MCF 10A (cell line): ENCODE results near the gene PC. TPM values are rescaled to one million over a fixed set of nuclear protein-coding genes. Genes with fewer than 3 reads are reported as not detected.

Experiments
- BruUV-seq: library from RNA; stranded (reverse); fragments of 400-500 nt; replicated peaks from 2 replicates; lab custom pipeline; 2021; lab: Mats Ljungman, UMichigan
- CTCF ChIA-PET: fragments of 300-600 bp; sonication (Branson Sonifier 250); formaldehyde crosslinking; extraction: SDS; loops from one replicate; lab custom pipeline; 2021; ENCODE audit warnings: antibody characterized with exemption, inconsistent platforms; lab: Yijun Ruan, JAX
- POLR2A ChIA-PET: fragments of 300-600, 350-650 bp; sonication (Branson Sonifier 250); formaldehyde crosslinking; extraction: SDS; loops from one replicate; lab custom pipeline; 2020; ENCODE audit warnings: antibody characterized with exemption, inconsistent platforms; lab: Yijun Ruan, JAX
- DNase-seq: peaks from one replicate; pipeline ENCODE4 v3.0.0-alpha.2; 2018; ENCODE audit not compliant: unreplicated experiment
- H3K27ac Mint-ChIP-seq: one replicate; pipeline ENCODE4 v1.8.0; 2022; ENCODE audit warnings: mild to moderate bottlenecking, low read depth, mixed read lengths; ENCODE audit not compliant: unreplicated experiment
- H3K27me3 Mint-ChIP-seq: one replicate; pipeline ENCODE4 v1.8.0; 2022; ENCODE audit warnings: mixed read lengths; ENCODE audit not compliant: insufficient read depth, unreplicated experiment
- H3K36me3 Mint-ChIP-seq: one replicate; pipeline ENCODE4 v1.8.0; 2022; ENCODE audit warnings: mild to moderate bottlenecking, moderate library complexity, mixed read lengths; ENCODE audit not compliant: insufficient read depth, unreplicated experiment
- H3K4me1 Mint-ChIP-seq: one replicate; pipeline ENCODE4 v1.8.0; 2022; ENCODE audit warnings: mixed read lengths; ENCODE audit not compliant: insufficient read depth, unreplicated experiment
- H3K4me3 Mint-ChIP-seq: one replicate; pipeline ENCODE4 v1.8.0; 2022; ENCODE audit warnings: mild to moderate bottlenecking, moderate library complexity, mixed read lengths; ENCODE audit not compliant: unreplicated experiment
- H3K9me3 Mint-ChIP-seq: one replicate; pipeline ENCODE4 v1.8.0; 2022; ENCODE audit warnings: mixed read lengths; ENCODE audit not compliant: unreplicated experiment
- CTCF ChIP-seq: fragments of 200-600 bp; IDR thresholded peaks from one replicate; pipeline ENCODE4 v1.8.0; 2022; ENCODE audit warnings: antibody characterized with exemption, mild to moderate bottlenecking; ENCODE audit not compliant: unreplicated experiment
- intact Hi-C: fragments of 100-400 bp; cut with micrococcal nuclease; formaldehyde crosslinking; loops from 2 replicates; pipeline ENCODE4 v1.14.1; 2022
- total RNA-seq: library from RNA; stranded (reverse); gene quantifications from 2 replicates; pipeline ENCODE4 v1.2.3, GENCODE V29; 2022

Gene PC
- total RNA-seq, 1 experiment from 2014 or later = 37.7 TPM

- Mint-ChIP-seq H3K27ac (no peak overlapping the region), H3K36me3 (no peaks in the 10 kb centered on the region), H3K9me3 (no peaks in the 10 kb centered on the region), H3K4me1 (peaks cover 38% of the 10 kb centered on the region), H3K27me3 (no peaks in the 10 kb centered on the region), H3K4me3 (no peak overlapping the region)
- no TSS peak for BruUV-seq
- ChIA-PET CTCF (interaction anchor here (1.6 kb wide), 1 partner anchor 11 kb away, joined by 4 read pairs; no protein-coding TSS in a partner anchor), POLR2A (interaction anchor here (3.0 kb wide), 1 partner anchor 12 kb away, joined by 17 read pairs; no protein-coding TSS in a partner anchor)
- TF ChIP-seq CTCF = no peak
- intact Hi-C loops = loop anchor here (5.0 kb wide), 1 partner anchor 50 kb away; no protein-coding TSS in a partner anchor
- peak; percentile 98 for DNase-seq
Observed at GRCh38 chr11:66981976-66982578, 23.9 kb upstream of the PC start.

GRCh38 chr11:66979336-66979980, 21.3 kb upstream of the PC start:
- no peak overlapping the region for H3K4me3 Mint-ChIP-seq
- no TSS peak for BruUV-seq
- H3K4me1 Mint-ChIP-seq = peaks cover 30% of the 10 kb centered on the region
- no peaks in the 10 kb centered on the region for H3K36me3 Mint-ChIP-seq
- POLR2A ChIA-PET = interaction anchor here (3.0 kb wide), 1 partner anchor 9 kb away, joined by 17 read pairs; no protein-coding TSS in a partner anchor
- no peaks in the 10 kb centered on the region for H3K9me3 Mint-ChIP-seq
- H3K27ac Mint-ChIP-seq = no peak overlapping the region
- CTCF ChIA-PET = interaction anchor here (0.6 to 0.7 kb wide), 2 partner anchors 47 to 593 kb away, joined by 3 read pairs; no protein-coding TSS in a partner anchor
- intact Hi-C loops = no loop called here
- H3K27me3 Mint-ChIP-seq = no peaks in the 10 kb centered on the region
- no peak for DNase-seq
- no peak for TF ChIP-seq CTCF

- H3K27me3 Mint-ChIP-seq = no peaks in the 10 kb centered on the region
- no peaks in the 10 kb centered on the region for H3K36me3 Mint-ChIP-seq
- BruUV-seq = no TSS peak
- TF ChIP-seq CTCF = no peak
- intact Hi-C loops = no loop called here
- POLR2A ChIA-PET = no interaction called here
- peaks cover 29% of the 10 kb centered on the region for H3K4me1 Mint-ChIP-seq
- no peaks in the 10 kb centered on the region for H3K9me3 Mint-ChIP-seq
- DNase-seq = no peak
- H3K27ac Mint-ChIP-seq = no peak overlapping the region
- H3K4me3 Mint-ChIP-seq = no peak overlapping the region
- CTCF ChIA-PET = interaction anchor here (0.7 to 1.5 kb wide), 2 partner anchors 76 to 593 kb away, joined by 3 read pairs; no protein-coding TSS in a partner anchor
Observed at GRCh38 chr11:66978717-66979116, 20.5 kb upstream of the PC start.

- H3K9me3 Mint-ChIP-seq = no peaks in the 10 kb centered on the region
- DNase-seq = no peak
- no TSS peak for BruUV-seq
- no peaks in the 10 kb centered on the region for H3K27me3 Mint-ChIP-seq
- intact Hi-C loops = no loop called here
- ChIA-PET CTCF (interaction anchor here (0.6 to 1.5 kb wide), 2 partner anchors 75 to 77 kb away, joined by 3 to 5 read pairs; no protein-coding TSS in a partner anchor), POLR2A (no interaction called here)
- H3K4me3 Mint-ChIP-seq = no peak overlapping the region
- no peaks in the 10 kb centered on the region for H3K36me3 Mint-ChIP-seq
- no peak for TF ChIP-seq CTCF
- H3K4me1 Mint-ChIP-seq = peaks cover 27% of the 10 kb centered on the region
- H3K27ac Mint-ChIP-seq = no peak overlapping the region
Observed at GRCh38 chr11:66978229-66978628, 20.0 kb upstream of the PC start.
